ENCODE measurements around the gene TEX29.

The TEX29 gene

DNA sequence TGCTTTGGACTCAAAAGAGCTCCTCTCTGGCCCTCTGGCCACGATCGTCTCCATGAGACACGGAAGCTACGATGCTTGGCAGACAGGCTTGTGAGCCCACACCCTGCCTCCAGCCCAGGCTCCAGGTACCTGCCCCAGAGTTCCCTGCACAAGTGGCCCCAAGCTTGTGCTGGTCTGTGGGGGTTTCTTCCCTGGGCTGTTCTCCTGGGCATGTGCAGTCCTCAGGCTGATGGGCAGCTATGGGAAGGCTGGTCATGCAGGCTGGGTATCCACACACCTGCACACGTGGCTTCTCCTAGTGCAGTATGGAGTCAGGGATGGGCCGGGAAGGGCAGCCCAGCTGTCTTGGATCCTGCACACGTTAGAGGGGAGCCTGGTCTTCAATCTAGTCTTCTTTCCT, 43.1 kb downstream of the TEX29 start:
- H3K4me1 ChIP-seq = no peaks in the 10 kb centered on the region
- no peak for TF ChIP-seq Cebpa-rat (IDR thresholded peaks at IDR 0.05)
- no peak overlapping the region for H3K9ac ChIP-seq
- no peak overlapping the region for H3K27ac ChIP-seq
- H4K20me1 ChIP-seq = no peaks in the 10 kb centered on the region
- H3K27me3 ChIP-seq = no peaks in the 10 kb centered on the region
- H3K36me3 ChIP-seq = no peaks in the 10 kb centered on the region
- no peak overlapping the region for H3K4me3 ChIP-seq
- no peak overlapping the region for H3K4me2 ChIP-seq
- H3K9me3 ChIP-seq = no peaks in the 10 kb centered on the region

DNA sequence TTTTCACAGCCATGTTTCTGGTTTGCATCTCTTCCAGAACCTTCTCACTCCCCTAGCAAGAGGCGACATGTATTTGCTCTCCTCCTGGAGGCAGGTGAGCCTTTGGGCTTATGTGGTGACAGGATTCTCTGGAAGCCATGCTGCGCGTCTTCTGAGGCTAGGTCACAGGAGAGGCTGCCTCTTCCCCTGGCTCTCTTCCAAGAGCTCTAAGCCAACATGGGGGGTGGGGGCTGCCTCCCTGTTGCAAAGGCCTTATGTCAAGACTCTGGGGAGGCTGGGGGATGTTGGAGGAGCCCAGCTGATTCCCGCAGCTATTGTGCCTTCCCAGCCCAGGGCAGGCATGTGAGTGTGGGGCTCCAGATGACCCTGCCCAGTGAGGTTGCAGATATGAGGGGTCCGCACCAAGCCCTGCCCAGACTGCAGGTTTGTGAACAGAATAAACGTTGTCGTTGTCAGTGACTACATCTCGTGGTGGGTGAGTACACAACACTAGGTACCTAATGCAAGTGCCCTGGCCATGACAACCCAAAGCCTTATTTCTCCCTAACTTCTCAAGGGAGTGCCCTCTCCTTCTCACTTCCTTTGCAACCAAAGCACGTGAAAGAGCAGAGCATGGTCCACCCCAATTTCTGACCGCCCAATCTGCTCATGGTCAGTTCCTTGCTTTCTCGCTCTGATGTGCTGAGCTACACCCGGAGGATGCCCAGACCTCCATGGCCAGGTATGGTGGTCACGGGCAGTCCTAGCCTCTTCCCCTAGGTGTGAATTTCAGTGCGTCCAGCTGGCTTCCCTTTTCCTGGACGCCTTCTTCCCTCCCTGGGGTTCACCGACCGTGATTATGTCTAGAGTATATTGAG, 44.9 kb downstream of the TEX29 start:
- Histone ChIP-seq H3K27me3 (no peaks in the 10 kb centered on the region), H3K9ac (no peak overlapping the region), H3K9me3 (peaks cover 15% of the 10 kb centered on the region), H3K4me2 (no peak overlapping the region), H4K20me1 (no peaks in the 10 kb centered on the region), H3K27ac (no peak overlapping the region), H3K4me1 (no peaks in the 10 kb centered on the region), H3K36me3 (no peaks in the 10 kb centered on the region), H3K4me3 (no peak overlapping the region)
- no peak for TF ChIP-seq Cebpa-rat (IDR thresholded peaks at IDR 0.05)

DNA sequence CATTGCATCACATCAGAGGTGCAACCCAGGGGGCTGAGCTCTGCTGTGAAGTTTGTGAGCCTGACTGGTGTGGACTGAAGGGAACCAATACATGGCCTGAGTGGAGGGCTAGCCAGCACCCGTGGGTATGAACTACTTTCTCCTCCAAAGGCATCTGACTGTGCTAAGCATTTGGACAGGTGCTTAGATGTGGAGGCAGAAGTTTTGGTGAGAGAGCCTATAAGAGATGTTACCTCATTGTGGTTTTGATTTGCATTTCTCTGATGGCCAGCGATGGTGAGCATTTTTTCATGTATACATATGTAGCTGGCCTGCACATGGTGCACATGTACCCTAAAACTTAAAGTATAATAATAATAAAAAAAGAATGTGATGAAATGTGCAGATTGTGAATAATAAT, 46.9 kb downstream of the TEX29 start:
- Histone ChIP-seq H3K4me1 (peaks cover under 1% of the 10 kb centered on the region; the same call in 1 of the 2 replicates), H3K9me3 (peaks cover 15% of the 10 kb centered on the region), H3K36me3 (no peaks in the 10 kb centered on the region), H4K20me1 (no peaks in the 10 kb centered on the region), H3K4me3 (no peak overlapping the region), H3K4me2 (no peak overlapping the region), H3K9ac (no peak overlapping the region), H3K27ac (no peak overlapping the region), H3K27me3 (no peaks in the 10 kb centered on the region)
- no peak for TF ChIP-seq Cebpa-rat (IDR thresholded peaks at IDR 0.05)

DNA sequence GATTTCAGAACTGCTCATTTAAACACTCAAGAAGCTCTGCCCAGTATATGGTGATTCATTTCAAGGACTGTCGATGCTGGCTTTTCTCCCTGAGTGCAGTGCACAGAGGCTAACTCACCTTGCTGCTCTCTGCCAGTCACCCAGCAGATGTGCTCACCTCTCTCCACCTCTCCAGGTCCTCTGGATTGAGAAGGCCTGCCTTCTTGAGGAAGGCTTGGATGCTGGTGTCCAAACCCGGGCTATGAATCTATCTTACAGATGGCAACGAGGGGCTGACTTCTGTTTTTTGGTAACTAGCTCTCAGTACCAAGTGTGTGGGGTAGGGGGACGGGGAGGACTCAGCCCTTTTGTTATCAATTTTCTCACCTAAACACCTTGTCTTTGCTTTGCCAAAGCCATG, 47.6 kb downstream of the TEX29 start:
- Histone ChIP-seq H3K9ac (no peak overlapping the region), H3K4me2 (no peak overlapping the region), H3K4me1 (peaks cover 8% of the 10 kb centered on the region), H3K36me3 (no peaks in the 10 kb centered on the region), H3K27me3 (no peaks in the 10 kb centered on the region), H3K4me3 (no peak overlapping the region), H3K27ac (no peak overlapping the region), H3K9me3 (peaks cover 15% of the 10 kb centered on the region), H4K20me1 (no peaks in the 10 kb centered on the region)
- TF ChIP-seq Cebpa-rat (IDR thresholded peaks at IDR 0.05) = no peak

DNA sequence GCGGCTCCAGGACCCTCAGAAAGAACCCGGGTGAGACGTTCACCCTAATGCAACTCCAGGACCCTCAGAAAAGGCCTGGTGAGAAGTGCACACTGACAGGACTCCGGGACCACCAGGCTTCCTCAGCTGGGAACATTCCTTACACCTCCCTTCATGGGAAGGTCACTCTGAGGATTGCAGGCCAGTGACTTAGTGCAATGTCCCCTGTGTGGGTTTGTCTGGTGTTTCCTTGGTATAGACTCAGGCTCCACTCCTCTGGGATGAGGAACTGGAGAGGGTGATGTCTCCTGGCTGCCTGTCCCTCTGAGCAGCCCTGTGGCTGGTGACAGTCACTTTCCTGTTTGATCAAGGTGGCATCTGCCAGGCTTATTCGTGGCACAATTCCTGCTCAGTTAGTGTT, 49.7 kb downstream of the TEX29 start:
- TF ChIP-seq Cebpa-rat (IDR thresholded peaks at IDR 0.05) = no peak
- no peak overlapping the region for H3K9ac ChIP-seq
- H3K4me3 ChIP-seq = no peak overlapping the region
- H3K9me3 ChIP-seq = peaks cover 15% of the 10 kb centered on the region
- H3K27me3 ChIP-seq = no peaks in the 10 kb centered on the region
- no peak overlapping the region for H3K4me2 ChIP-seq
- peaks cover 14% of the 10 kb centered on the region for H3K4me1 ChIP-seq
- H4K20me1 ChIP-seq = no peaks in the 10 kb centered on the region
- no peaks in the 10 kb centered on the region for H3K36me3 ChIP-seq
- H3K27ac ChIP-seq = no peak overlapping the region

DNA sequence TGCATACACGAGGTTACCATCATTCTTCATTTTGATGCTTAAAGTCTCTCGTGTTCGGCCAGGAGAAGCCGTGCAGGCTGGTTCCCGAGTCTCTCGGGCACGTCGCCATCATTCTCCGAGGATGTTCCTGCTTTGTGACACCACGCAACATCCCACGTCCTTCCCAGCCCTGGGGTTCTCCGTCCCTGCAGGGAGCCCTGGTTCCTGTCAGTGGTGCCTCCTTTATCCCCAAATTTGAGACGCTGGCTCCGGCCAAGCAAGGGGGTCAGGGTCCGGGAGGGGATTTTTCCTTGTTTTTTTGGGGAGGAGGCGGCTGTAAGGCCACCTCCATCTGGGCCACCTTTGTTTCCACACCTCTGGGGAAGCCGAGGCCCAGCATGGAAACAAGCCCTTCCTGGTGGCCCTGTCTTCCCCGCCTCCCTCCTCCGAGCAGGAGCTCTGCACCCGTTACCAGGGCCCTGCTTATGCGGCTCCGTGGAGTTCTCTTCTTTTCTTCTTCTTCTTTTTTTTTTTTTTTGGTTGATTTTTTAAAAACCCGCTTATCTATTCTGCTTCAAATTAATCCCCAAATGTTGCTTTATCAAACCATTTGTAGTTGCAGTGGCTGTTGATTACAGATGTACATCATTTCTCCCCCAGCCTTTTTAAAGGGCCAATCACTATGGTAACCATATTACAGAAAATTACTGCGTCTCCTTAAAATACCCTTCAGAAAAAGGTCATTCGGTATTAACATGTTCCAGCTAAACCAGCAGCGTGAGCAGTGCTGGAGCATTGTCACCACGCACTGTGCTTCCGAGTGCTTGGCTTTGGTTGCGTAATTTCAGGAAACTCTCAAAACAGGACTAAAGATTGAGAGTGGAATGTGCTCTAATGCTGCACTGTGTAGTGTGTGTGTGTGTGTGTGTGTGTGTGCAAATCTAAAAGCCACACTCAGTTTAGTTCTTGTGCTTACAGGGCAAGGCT, 50.4 kb downstream of the TEX29 start:
- no peak overlapping the region for H3K27ac ChIP-seq

DNA sequence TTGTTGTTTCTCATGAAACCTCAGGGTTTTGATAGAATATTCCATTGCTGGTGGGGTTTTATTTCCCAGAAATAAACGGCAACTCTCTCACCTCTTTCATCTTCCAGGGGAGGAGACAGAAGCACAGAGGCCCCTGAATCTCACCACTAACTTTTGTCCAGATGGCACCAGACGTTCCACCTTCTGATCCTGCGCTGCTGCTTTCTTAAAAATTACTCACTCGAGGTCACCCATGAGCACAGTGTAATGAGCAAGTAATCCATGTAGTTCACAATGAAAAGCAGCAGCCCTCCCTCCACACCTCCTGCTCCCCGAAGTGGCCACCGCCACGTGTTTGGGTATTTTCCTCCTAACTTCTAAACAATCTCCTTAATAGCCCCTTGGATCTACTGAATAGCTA, 51.3 kb downstream of the TEX29 start:
- no peak overlapping the region for H3K9ac ChIP-seq
- H3K4me1 ChIP-seq = peaks cover 14% of the 10 kb centered on the region
- H3K9me3 ChIP-seq = peaks cover 15% of the 10 kb centered on the region
- no peak overlapping the region for H3K27ac ChIP-seq
- H3K27me3 ChIP-seq = no peaks in the 10 kb centered on the region
- no peaks in the 10 kb centered on the region for H3K36me3 ChIP-seq
- H4K20me1 ChIP-seq = no peaks in the 10 kb centered on the region
- no peak overlapping the region for H3K4me3 ChIP-seq
- H3K4me2 ChIP-seq = no peak overlapping the region
- TF ChIP-seq Cebpa-rat (IDR thresholded peaks at IDR 0.05) = no peak

More for the DNA sequence above, 50.4 kb downstream of the TEX29 start:
- Histone ChIP-seq H3K4me2 (no peak overlapping the region), H3K9me3 (peaks cover 15% of the 10 kb centered on the region), H3K36me3 (no peaks in the 10 kb centered on the region), H3K27me3 (no peaks in the 10 kb centered on the region), H3K9ac (no peak overlapping the region), H3K4me3 (no peak overlapping the region), H4K20me1 (no peaks in the 10 kb centered on the region), H3K4me1 (peaks cover 14% of the 10 kb centered on the region)
- TF ChIP-seq Cebpa-rat (IDR thresholded peaks at IDR 0.05) = peak; percentile 55; the same call in 1 of the 2 replicates

DNA sequence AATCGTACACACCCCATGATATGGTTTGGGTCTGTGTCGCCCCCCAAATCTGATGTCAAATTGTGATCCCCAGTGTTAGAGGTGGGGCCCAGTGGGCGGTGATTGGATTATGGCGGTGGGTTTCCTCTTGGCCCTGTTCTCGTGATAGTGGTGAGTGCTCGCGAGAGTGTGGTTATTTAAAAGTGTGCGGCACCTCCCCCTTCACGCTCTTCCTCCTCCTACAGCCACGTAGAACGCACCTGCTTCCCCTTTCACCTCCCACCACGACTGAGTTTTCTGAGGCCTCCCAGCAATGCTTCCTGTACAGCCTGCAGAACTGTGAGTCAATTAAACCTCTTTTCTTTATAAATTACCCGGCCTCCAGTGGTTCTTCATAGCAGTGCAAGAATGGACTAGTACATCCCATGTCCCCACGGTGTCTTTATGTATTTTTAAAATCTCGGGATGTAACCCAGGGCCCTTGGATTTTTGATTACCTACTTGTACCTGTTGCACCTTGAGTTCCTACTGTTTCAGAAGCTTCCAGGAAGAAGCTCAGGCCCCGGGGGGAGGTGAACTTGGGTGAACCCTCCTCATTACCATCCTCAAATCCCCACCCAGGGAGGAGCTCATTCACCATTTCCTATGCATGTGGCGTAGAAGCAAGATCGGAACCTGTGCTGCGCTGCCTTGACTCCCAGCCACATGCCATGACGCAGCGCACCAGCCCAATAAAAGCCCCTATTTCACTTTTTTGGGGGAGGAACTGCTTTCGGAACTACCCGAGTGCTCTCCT, 52.4 kb downstream of the TEX29 start:
- Histone ChIP-seq H4K20me1 (no peaks in the 10 kb centered on the region), H3K4me2 (peak overlapping the region; percentile 55), H3K9ac (no peak overlapping the region), H3K27ac (no peak overlapping the region), H3K36me3 (no peaks in the 10 kb centered on the region), H3K27me3 (no peaks in the 10 kb centered on the region), H3K4me1 (peaks cover 14% of the 10 kb centered on the region), H3K4me3 (no peak overlapping the region), H3K9me3 (peaks cover 15% of the 10 kb centered on the region)
- TF ChIP-seq Cebpa-rat (IDR thresholded peaks at IDR 0.05) = no peak

DNA sequence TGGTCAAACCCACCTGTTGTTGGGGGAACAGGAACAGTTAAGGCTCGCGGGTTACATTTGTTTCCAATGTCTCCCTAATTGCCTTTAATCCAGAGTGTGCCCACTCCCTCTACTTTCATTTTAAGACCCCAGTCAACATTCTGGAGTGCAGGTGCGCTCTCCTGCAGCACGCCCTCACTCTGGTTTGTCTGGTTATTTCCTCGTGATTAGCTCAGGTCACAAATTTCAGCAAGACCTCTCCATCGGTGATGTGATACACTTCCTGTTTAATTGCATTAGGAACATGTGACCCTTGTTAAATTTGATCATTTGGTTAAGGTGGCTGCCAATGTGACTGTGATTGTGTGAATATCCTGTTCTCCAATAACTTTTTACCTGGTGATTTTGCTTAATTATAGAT, 53.0 kb downstream of the TEX29 start:
- no peak for TF ChIP-seq Cebpa-rat (IDR thresholded peaks at IDR 0.05)
- Histone ChIP-seq H3K4me2 (peak overlapping the region; percentile 55; the same call in 1 of the 2 replicates), H3K4me3 (no peak overlapping the region), H3K9me3 (peaks cover 15% of the 10 kb centered on the region), H4K20me1 (no peaks in the 10 kb centered on the region), H3K9ac (no peak overlapping the region), H3K27me3 (no peaks in the 10 kb centered on the region), H3K36me3 (no peaks in the 10 kb centered on the region), H3K4me1 (peaks cover 14% of the 10 kb centered on the region), H3K27ac (no peak overlapping the region)

Measured in BLaER1 (cell line).